Stimulated activated CD4-positive, alpha-beta T cell treated with anti-CD3 and anti-CD28 coated beads, Interleukin-4, amount 100 ng/mL, for 1 hour (primary cell): ENCODE measurements around the gene C1QTNF1.
"Not testable (repeated sequence)": the region's sequence is repeated elsewhere in the genome, so short reads cannot be mapped to it uniquely, and the experiment has no call there.

ENCODE experiments used
- DNase-seq: peaks from one replicate; pipeline ENCODE4 v3.0.0-alpha.2; 2020

C1QTNF1 gene

GRCh38 chr17:79062691-79063090, 38.7 kb downstream of the C1QTNF1 start:
- DNase-seq: no peak

DNA sequence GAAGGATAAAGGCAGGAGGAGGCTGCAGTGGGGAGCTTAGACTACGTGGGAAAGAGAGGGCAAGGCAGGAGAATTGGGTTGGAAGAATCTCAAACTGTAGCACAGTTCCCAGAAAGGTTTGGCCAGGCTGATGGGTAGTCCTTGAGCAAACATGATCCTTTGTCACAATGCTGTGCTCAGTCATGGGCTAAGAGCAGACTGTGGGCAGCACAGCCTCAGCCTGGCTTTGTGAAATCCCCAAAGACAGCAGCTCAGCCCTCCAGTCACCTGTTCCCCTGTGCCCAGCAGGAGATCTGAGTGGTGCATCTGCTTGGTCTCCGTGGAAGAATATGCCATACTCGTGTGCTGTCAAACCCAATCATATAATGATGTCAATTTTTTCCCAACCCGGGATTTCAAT, 40.1 kb downstream of the C1QTNF1 start:
- no peak for DNase-seq

- peak; percentile 51 for DNase-seq
Measured at GRCh38 chr17:79065105-79065670, 41.2 kb downstream of the C1QTNF1 start.

GRCh38 chr17:79066963-79067362, 43.0 kb downstream of the C1QTNF1 start:
- no peak for DNase-seq

DNA sequence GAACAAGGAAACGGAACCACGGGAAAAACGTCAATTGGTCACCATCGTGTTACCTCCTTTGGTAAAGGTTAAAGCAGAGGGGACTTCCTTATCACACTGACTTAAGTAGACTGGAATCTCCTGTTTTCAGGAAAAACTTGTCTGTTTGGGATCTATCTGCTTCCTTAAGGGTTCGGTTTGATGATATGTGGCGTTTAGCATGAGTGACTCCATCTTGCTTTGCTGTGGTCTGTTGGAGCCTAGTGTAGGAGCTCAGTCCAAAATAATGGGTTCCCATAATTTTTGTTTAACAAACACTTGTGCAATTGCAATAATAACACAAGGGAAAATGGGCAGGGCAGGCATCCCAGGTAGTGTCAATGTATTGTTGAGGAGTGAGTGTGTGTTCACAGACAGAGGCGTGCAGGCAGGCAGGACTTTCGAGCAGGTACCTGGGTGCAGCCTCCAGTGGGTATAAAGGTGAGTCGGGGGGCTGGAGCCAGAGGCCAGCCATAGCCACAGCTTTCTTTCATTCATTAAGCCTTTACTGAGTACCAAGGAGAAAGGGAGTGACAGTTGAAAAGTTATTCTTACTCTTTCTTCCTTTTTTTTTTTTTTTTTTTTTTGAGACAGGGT, 46.4 kb downstream of the C1QTNF1 start:
- DNase-seq: no peak

- no peak for DNase-seq
Measured at GRCh38 chr17:79071161-79071740, 47.3 kb downstream of the C1QTNF1 start.

- no peak for DNase-seq
Measured at GRCh38 chr17:79072544-79072943, 48.6 kb downstream of the C1QTNF1 start.

DNA sequence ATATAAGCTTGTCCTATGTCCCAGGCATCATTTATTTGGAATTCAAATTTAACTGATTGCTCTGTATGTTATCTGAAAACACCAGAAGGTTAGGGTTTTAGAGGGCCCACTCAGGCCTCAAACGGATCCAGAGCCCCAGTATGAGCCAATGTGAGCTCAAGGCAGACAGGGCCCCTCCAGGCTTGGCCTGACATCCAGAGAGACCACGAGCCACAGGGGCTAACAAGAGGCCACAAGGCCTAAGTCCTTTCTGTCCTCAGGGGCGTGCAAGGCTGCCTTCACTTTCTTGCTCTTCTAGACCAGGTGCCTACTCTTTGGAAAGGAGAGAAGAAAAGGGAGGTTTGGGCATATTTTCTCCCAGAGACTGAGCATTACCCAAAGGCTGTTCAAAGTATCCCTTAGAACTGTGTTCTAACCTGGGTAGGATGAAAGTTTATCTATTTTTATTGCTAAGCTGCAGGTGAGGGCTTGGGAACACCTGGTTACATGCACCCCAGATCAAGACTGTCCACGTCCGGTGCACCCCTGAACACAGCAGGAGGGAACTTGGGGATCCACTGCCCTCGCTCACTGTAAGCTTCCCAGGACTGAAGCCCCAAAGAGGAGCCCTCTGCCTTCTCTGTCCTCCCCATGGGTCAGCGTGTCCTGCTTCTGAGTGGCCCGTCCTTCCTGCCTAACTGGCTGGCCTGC, 49.2 kb downstream of the C1QTNF1 start:
- DNase-seq: no peak

- DNase-seq: no peak
Measured at GRCh38 chr17:79073706-79074088, 49.7 kb downstream of the C1QTNF1 start.

DNA sequence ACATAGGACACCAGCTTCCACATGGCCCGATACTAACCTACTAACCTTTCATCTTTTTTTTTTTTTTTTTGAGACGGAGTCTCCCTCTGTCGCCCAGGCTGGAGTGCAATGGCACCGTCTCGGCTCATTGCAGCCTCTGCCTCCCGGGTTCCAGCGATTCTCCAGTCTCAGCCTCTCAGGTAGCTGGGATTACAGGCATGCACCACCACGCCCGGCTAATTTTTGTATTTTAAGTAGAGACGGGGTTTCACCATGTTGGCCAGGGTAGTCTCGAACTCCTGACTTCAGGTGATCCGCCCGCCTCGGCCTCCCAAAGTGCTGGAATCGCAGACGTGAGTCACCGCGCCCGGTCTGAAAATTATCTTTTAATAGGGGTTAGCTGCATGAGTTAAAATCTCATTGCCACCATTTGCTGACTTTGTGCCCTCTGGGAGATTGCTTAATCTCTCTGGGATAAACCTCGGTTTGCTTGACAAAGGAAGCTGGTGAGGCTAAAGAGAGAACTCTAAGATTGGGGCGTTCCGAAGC, 50.2 kb downstream of the C1QTNF1 start:
- not testable (repeated sequence) for DNase-seq

DNA sequence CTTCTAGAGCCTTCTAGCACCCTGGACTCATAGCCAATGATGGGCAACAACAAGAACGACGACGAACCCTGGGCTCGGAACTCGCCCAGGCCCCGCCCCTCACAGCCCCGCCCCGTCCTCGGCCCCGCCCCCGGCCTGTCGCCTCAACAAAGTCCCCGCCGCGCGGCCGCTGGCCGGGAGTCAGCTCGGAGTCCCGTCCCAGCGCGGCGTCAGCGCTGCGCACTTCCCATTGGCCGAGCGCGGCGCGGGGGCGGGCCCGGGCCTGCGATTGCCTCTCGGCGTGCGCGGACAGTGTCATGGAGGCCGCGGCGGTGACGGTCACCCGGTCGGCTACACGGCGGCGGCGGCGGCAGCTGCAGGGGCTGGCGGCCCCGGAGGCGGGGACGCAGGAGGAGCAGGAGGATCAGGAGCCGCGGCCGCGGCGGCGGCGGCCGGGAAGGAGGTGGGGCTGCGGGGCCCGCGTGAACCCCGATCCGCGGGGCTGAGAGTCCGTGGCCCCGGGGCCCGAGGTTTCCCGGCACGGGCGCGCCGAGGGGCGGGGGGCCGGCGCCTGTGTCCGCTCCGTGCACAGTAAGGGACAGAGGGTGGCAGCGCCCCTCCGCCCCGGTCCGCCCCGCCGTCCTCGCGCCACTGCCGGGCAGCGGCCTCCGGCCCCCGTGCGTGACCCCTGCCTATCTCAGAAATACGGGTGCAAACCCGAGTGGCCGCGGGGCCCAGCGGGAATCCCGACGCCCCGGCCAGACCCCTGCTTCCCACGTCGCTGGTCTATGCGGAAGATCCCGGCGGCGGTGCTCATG, 50.9 kb downstream of the C1QTNF1 start, which contains the start of gene ENGASE:
Gene ENGASE (plus strand): TSS at position 176 of the 797 bp plus-strand sequence. CDS start 121 bp downstream, at position 297.
- DNase-seq: peak; percentile 92

DNA sequence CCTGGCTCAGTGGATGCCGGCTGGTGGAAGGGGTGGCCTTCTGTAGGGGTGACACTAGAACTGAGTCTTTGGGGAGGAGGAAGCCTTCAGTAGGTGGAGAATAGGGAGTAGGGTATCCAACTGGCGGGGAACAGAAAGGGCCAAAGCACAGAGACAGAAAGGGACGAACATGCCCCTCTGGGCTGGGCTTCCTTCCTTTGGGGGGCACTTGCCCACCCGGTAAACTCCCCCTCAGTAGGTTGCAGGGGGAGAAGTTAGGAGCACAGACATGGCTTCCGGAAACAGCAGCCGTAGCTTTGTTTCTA, 51.4 kb downstream of the C1QTNF1 start:
- no peak for DNase-seq

DNA sequence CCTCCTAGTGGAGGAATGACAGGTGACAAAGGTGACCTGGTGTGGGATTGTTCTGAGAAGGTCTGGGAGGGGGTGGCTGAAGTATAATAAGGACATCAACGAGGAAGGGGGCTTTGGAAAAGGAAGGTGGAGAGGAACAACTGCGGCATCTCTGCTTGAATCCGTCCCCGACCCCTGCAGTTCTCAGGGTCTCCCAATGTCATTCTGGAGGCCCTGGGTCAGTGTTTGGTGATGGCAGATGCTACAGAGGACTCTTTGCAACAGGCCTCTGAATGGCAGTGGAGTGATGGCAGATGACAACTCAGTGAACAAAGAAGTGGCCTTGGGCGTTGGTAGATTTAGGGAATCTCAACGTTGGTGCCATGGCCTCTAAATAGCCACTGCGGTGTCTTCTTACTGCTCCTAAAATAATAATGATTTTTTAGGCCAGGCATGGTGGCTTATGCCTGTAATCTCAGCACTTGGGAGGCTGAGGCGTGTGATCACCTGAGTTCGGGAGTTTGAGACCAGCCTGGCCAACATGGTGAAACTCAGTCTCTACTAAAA, 52.0 kb downstream of the C1QTNF1 start:
- no peak for DNase-seq

- no peak for DNase-seq
Measured at GRCh38 chr17:79077587-79077986, 53.6 kb downstream of the C1QTNF1 start.

DNA sequence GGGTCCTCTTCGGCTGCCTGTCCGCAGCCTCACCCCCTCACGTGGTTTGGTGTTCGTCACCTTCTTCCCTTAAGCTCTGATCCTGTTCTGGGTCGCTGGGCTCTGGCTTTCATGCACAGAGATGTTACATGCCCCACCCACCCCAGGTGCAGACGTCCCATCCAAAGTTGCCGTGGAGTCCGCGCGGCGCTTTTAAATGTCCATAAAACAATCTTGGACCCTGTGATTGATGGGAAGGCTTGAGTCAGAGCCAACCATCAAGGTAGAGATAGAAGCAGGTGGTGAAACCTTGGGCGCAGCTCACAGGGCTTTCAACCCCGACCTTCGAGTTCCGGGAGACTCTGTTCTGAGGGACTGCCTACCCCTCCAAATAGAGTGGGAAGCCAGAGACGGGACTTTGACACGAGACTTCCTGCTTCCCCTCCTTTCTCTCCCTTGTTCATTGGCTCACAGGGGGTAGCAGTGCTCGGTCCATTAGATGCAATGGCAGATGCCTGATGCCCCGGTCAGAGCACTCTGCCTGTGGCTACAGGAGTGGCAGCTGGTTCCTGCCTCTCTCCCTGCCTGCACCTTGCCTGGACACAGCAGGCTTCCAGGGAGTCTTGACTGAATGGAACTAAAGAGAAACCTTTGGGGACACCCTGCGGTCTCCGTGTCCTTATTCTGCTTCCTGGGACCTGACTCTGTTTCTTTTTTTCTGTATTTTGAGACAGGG, 54.7 kb downstream of the C1QTNF1 start:
- DNase-seq: no peak

DNA sequence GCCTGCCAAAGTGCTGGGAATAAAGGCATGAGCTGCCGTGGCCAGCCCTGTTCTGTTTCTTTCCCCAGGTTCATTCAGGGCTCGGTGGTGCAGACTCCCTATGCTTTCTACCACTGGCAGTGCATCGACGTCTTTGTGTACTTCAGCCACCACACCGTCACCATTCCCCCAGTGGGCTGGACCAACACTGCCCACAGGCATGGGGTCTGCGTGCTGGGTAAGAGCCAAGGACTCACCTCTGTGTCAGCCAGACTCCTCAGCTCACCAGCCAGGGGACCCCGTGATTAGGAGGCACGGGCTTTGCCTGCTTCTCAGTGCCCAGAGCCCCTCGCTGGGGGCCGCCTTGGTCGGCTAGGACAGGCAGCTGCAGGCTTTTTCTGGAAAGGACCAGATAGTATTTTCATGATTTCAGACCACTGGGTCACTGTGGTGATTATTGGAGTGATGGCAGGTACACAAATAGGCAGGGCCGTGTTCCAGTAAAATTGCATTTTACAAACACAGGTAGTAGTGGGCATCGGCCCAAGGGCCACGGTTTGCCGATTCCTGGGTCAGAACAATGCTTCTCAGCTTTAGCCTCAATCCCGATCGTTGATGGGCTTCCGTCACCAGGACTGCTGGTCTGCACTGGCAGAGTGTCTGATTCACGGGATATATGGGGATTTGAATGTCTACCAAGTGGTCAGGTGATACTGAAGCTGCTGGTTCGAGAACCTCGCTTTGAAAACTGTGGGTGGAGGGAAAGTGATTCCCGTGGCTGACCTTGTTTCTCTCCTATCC, 55.6 kb downstream of the C1QTNF1 start:
- DNase-seq: no peak

GRCh38 chr17:79080349-79080748, 56.4 kb downstream of the C1QTNF1 start:
- DNase-seq: no peak

DNA sequence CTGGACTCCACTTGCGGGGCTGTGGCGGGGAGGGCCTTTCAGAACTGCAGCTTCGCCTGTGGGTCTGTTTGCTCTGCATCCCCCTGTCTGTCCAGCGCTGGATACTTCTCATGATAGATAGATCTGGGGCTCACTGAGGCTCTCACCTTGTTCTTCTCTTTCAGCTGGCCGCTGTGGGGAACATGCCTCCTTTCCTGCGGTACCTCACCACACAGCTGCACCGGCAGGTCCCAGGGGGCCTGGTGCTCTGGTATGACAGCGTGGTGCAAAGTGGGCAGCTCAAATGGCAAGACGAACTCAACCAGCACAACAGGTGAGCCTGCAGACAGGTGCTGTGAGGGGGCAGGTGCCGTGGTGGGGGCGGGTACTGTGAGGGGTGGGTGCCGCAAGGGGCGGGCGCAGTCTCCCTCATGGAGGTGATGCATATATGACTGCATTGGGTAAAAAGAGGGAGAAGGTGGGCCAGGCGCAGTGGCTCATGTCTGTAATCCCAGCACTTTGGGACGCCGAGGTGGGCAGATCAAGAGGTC, 56.9 kb downstream of the C1QTNF1 start:
- DNase-seq: no peak

DNA sequence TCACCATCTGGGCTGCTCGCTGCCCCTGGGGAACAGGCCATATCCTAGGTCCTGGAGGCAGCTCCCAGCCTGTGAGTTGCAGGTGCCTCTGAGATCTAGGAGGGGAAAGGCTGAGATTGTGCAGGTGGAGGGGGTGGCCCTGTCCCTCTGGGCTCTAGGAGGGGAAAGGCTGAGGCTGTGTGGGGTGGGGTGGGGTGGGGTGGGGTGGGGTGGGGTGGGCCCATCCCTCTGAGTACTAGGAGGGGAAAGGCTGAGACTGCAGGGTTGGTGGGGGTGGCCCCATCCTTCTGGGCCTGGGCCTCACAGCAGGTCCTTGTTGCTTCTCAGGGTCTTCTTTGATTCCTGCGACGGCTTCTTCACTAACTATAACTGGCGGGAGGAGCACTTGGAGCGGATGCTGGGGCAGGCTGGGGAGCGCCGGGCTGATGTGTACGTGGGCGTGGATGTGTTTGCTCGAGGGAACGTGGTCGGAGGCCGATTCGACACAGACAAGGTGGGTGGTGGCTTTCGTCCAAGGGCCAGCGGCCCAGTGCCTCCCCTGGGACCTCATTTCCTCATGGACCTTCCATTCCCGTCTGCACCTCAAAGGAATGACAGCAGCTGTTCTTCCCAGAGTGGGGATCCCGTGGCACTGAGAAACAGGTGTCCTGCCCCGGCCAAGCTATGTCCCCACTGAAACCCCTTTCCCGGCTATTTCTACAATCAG, 57.8 kb downstream of the C1QTNF1 start:
- DNase-seq: no peak
